Spleen (tissue), 7 donors: ENCODE results near the gene TEX48.

Experiments
- POLR2AphosphoS5 ChIP-seq, 3 donors: sonication (generic); formaldehyde crosslinking; IDR thresholded peaks; one replicate each; pipeline ENCODE4 v1.5.1; 2017; ENCODE audit warnings: antibody characterized with exemption in 3 of 3
- TF ChIP-seq, protein P1 (sequence below), 11 experiments: fragments of 200-600 bp in 7 of 11; fragments of 450-650 bp in 4 of 11; sonication (generic) in 4 of 11; IDR thresholded peaks in 8 of 11; conservative IDR thresholded peaks in 3 of 11; 1 replicate in 7 of 11; 2 replicates in 4 of 11; pipeline versions ENCODE4 v1.4.0 to v1.8.0; 2016 to 2021; ENCODE audit warnings: antibody characterized with exemption in 11 of 11, inconsistent platforms in 4 of 11, mild to moderate bottlenecking in 1 of 11
- donor health status: DM: no; HTN: no; CAD: no; lungs with moderate emphysema.
- donor health status: DM: no; HTN: no; CAD: no.
- donor health status: DM: no; HTN: no; CAD: no.

DNA sequence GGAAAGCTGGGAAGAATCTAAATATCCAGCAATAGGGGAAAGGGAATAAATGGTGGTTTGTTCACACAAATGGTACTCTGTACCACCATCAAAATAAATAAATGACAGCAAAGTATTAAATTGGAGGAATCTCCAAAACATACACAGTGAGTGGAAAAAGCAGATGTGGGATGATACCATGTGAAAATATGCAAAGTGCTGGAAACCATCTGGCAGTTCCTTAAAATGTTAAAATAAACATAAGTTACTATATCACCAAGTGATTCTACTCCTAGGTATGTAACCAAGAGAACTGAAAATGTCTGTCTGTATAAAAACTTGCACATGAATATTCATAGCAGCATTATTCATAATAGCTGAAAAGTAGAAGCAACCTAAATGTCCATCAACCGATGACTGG is 41.9 kb upstream of the TEX48 start:
- no peak for TF ChIP-seq POLR2AphosphoS5 (IDR thresholded peaks at IDR 0.05)
- TF ChIP-seq, protein P1, sequence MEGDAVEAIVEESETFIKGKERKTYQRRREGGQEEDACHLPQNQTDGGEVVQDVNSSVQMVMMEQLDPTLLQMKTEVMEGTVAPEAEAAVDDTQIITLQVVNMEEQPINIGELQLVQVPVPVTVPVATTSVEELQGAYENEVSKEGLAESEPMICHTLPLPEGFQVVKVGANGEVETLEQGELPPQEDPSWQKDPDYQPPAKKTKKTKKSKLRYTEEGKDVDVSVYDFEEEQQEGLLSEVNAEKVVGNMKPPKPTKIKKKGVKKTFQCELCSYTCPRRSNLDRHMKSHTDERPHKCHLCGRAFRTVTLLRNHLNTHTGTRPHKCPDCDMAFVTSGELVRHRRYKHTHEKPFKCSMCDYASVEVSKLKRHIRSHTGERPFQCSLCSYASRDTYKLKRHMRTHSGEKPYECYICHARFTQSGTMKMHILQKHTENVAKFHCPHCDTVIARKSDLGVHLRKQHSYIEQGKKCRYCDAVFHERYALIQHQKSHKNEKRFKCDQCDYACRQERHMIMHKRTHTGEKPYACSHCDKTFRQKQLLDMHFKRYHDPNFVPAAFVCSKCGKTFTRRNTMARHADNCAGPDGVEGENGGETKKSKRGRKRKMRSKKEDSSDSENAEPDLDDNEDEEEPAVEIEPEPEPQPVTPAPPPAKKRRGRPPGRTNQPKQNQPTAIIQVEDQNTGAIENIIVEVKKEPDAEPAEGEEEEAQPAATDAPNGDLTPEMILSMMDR (IDR thresholded peaks at IDR 0.05 in 8 of 11, conservative IDR thresholded peaks at IDR 0.05 in 3 of 11): no peak
